K562 (cell line): Measurements from ENCODE around the gene TNN. TPM values are rescaled to one million over a fixed set of nuclear protein-coding genes. Genes with fewer than 3 reads are reported as not detected.

Source experiments
- BACH1 ChIP-seq: fragments of 200-800 bp; sonication (Bioruptor generic); IDR thresholded peaks from 2 replicates; pipeline ENCODE4 v1.6.1; 2016; ENCODE audit warnings: missing genetic modification characterization, missing compliant biosample characterization
- ETS2 ChIP-seq: IDR thresholded peaks from 2 replicates; pipeline ENCODE4 v1.6.1; 2016; ENCODE audit warnings: borderline replicate concordance, missing genetic modification characterization, mild to moderate bottlenecking, moderate library complexity, missing compliant biosample characterization; ENCODE audit not compliant: poor library complexity, severe bottlenecking
- GABPA ChIP-seq: fragments of 200-800 bp; sonication (Bioruptor generic); conservative IDR thresholded peaks from 2 replicates; pipeline ENCODE4 v1.6.1; 2016; ENCODE audit warnings: low read depth, missing genetic modification characterization, missing compliant biosample characterization
- ZNF311 ChIP-seq: fragments of 250-450 bp; sonication (Bioruptor Pico); IDR thresholded peaks from 2 replicates; pipeline ENCODE4 v1.4.0; 2020; ENCODE audit warnings: mild to moderate bottlenecking, moderate library complexity
- ZNF589 ChIP-seq: fragments of 200-800 bp; sonication (Bioruptor generic); IDR thresholded peaks from 2 replicates; pipeline ENCODE4 v1.6.1; 2016; ENCODE audit warnings: low read depth, missing genetic modification characterization, missing compliant biosample characterization
- ZNF778 ChIP-seq: fragments of 450-650 bp; formaldehyde crosslinking; IDR thresholded peaks from 2 replicates; pipeline ENCODE4 v1.4.0; 2020; ENCODE audit warnings: mild to moderate bottlenecking, moderate library complexity
- polyA plus RNA-seq, 8 experiments: library from polyadenylated mRNA; depleted of rRNA in 4 of 8; stranded (reverse) in 5 of 8; unstranded in 3 of 8; fragments of >200 nt; fragmentation: Nextera tagmentation in 2 of 8; fragmentation: Illumina TruSeq in 1 of 8; extraction: Ambion mirVana in 2 of 8; extraction: Trizol in 1 of 8; gene quantifications; 2 replicates each; pipeline versions ENCODE4 v1.2.1 to v1.2.3, GENCODE V29; 2011 to 2014; ENCODE audit warnings: inconsistent platforms in 1 of 8, missing spikeins in 1 of 8
- total RNA-seq, 7 experiments: library from RNA; depleted of rRNA in 6 of 7; stranded (reverse); fragments of >200 nt in 6 of 7; fragmentation: Illumina TruSeq in 2 of 7; extraction: Trizol in 2 of 7; gene quantifications; 2 replicates each; pipeline versions ENCODE4 v1.2.1 to v1.2.3, GENCODE V29; 2011 to 2021; ENCODE audit warnings: low replicate concordance in 1 of 7
- TF ChIP-seq, protein P1 (sequence below), 2 experiments: fragments of 450-650 bp in 1 of 2; sonication (generic) in 1 of 2; formaldehyde crosslinking in 1 of 2; IDR thresholded peaks; 2 replicates each; pipeline versions ENCODE4 v1.7.1 to v1.9.0; 2016 to 2022; ENCODE audit warnings: inconsistent platforms in 1 of 2, mild to moderate bottlenecking in 1 of 2, missing genetic modification reagents in 1 of 2
- TF ChIP-seq, protein P2 (sequence below), 2 experiments: IDR thresholded peaks; 2 replicates each; pipeline ENCODE4 v1.6.1; 2012; ENCODE audit warnings: improper control_type of control experiment in 2 of 2, low read depth in 2 of 2, low read length in 2 of 2, borderline replicate concordance in 1 of 2
- TF ChIP-seq, protein P3 (sequence below): sonication (generic); formaldehyde crosslinking; IDR thresholded peaks from 2 replicates; pipeline ENCODE4 v1.4.0; 2020; ENCODE audit warnings: mild to moderate bottlenecking, missing genetic modification reagents

The TNN gene
- total and polyA plus RNA-seq, 9 of the 15 experiments (the other 6 are each of a cell fraction or from before 2014, with no cell fraction given) = 0.01 to 0.09 (median 0.07) TPM; not detected in 4

DNA sequence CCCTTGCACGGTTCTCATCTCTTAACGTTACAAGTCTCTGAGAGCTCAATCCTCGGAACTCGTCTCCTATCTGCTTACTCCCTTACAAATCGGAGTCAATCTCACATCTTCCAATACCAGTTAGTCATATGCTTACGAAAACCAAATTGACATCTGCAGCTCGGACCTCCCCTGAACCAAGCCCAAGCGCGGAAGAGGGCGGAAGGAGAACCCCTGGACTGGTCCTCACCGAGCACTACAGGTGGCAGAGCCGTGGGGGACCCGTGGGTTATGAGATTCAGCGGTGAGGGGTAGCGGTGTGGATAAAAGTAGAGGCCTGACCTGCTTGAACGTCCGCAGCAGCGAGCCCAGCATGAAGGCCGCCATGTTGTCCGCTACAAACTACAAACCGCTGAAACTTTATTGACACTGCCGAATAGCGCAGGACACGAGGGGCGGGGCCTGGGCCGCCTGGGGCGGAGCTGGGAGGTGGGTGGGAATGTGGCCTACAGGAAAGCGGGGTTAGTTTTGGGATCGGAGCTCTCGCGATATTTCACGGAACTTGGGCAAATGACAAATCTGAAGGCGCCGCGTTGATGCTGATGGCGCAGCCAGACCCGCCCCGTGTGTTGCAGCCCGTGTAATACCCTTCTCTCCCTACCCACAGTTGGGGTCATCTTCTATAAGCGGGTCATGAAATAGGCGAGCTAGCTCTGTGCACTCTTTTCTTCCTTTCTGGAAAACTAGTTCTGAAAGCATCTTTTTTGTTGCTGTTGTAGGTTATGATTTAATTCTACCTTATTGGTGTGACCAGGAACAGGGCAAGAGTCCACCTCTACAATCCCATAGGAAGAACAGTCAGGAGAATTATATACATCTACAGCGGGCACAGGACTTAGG is 44.4 kb upstream of the TNN start, which contains the start of gene MRPS14 (continued):
- TF ChIP-seq, protein P1, sequence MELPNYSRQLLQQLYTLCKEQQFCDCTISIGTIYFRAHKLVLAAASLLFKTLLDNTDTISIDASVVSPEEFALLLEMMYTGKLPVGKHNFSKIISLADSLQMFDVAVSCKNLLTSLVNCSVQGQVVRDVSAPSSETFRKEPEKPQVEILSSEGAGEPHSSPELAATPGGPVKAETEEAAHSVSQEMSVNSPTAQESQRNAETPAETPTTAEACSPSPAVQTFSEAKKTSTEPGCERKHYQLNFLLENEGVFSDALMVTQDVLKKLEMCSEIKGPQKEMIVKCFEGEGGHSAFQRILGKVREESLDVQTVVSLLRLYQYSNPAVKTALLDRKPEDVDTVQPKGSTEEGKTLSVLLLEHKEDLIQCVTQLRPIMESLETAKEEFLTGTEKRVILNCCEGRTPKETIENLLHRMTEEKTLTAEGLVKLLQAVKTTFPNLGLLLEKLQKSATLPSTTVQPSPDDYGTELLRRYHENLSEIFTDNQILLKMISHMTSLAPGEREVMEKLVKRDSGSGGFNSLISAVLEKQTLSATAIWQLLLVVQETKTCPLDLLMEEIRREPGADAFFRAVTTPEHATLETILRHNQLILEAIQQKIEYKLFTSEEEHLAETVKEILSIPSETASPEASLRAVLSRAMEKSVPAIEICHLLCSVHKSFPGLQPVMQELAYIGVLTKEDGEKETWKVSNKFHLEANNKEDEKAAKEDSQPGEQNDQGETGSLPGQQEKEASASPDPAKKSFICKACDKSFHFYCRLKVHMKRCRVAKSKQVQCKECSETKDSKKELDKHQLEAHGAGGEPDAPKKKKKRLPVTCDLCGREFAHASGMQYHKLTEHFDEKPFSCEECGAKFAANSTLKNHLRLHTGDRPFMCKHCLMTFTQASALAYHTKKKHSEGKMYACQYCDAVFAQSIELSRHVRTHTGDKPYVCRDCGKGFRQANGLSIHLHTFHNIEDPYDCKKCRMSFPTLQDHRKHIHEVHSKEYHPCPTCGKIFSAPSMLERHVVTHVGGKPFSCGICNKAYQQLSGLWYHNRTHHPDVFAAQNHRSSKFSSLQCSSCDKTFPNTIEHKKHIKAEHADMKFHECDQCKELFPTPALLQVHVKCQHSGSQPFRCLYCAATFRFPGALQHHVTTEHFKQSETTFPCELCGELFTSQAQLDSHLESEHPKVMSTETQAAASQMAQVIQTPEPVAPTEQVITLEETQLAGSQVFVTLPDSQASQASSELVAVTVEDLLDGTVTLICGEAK (IDR thresholded peaks at IDR 0.05) = peak; percentile 100
- TF ChIP-seq, protein P1 (CRISPR knock-in tag; IDR thresholded peaks at IDR 0.05) = peak; percentile 100
- TF ChIP-seq ZNF778 = no peak
- TF ChIP-seq, protein P2, sequence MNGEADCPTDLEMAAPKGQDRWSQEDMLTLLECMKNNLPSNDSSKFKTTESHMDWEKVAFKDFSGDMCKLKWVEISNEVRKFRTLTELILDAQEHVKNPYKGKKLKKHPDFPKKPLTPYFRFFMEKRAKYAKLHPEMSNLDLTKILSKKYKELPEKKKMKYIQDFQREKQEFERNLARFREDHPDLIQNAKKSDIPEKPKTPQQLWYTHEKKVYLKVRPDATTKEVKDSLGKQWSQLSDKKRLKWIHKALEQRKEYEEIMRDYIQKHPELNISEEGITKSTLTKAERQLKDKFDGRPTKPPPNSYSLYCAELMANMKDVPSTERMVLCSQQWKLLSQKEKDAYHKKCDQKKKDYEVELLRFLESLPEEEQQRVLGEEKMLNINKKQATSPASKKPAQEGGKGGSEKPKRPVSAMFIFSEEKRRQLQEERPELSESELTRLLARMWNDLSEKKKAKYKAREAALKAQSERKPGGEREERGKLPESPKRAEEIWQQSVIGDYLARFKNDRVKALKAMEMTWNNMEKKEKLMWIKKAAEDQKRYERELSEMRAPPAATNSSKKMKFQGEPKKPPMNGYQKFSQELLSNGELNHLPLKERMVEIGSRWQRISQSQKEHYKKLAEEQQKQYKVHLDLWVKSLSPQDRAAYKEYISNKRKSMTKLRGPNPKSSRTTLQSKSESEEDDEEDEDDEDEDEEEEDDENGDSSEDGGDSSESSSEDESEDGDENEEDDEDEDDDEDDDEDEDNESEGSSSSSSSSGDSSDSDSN (IDR thresholded peaks at IDR 0.05; ENCODE audit: borderline replicate concordance in 1 of 2, low read depth in 2 of 2, low read length in 2 of 2) = no peak
- TF ChIP-seq ZNF311 (CRISPR knock-in tag) = no peak
- TF ChIP-seq ZNF589 (CRISPR knock-in tag) = peak; percentile 76; the same call in 1 of the 2 replicates
- TF ChIP-seq ETS2 (tag) = no peak
- TF ChIP-seq, protein P3, sequence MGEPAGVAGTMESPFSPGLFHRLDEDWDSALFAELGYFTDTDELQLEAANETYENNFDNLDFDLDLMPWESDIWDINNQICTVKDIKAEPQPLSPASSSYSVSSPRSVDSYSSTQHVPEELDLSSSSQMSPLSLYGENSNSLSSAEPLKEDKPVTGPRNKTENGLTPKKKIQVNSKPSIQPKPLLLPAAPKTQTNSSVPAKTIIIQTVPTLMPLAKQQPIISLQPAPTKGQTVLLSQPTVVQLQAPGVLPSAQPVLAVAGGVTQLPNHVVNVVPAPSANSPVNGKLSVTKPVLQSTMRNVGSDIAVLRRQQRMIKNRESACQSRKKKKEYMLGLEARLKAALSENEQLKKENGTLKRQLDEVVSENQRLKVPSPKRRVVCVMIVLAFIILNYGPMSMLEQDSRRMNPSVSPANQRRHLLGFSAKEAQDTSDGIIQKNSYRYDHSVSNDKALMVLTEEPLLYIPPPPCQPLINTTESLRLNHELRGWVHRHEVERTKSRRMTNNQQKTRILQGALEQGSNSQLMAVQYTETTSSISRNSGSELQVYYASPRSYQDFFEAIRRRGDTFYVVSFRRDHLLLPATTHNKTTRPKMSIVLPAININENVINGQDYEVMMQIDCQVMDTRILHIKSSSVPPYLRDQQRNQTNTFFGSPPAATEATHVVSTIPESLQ (CRISPR knock-in tag) = peak; percentile 61; the same call in 1 of the 2 replicates
- peak; percentile 61 for TF ChIP-seq GABPA (tag)
- no peak; the same call in 1 of the 2 replicates for TF ChIP-seq BACH1 (tag)
